Smooth muscle cell (in vitro differentiated cells): ENCODE data around the gene DSCAM. TPM values are rescaled to one million over a fixed set of nuclear protein-coding genes. Genes with fewer than 3 reads are reported as not detected.

Source experiments
- DNase-seq: peaks from one replicate; lab custom pipeline; 2025; ENCODE audit not compliant: unreplicated experiment; lab: John Stamatoyannopoulos, UW
- H2AFZ ChIP-seq: fragments of 200-600 bp; sonication (generic); 2 replicates; pipeline ENCODE4 v1.6.0; 2016; ENCODE audit warnings: antibody characterized with exemption, low read depth, mild to moderate bottlenecking
- H3F3A ChIP-seq: fragments of 200-600 bp; sonication (generic); 2 replicates; pipeline ENCODE4 v1.6.0; 2017; ENCODE audit warnings: antibody characterized with exemption, low read depth
- H3K27ac ChIP-seq: fragments of 200-600 bp; sonication (generic); 2 replicates; pipeline ENCODE4 v1.5.1; 2016; ENCODE audit warnings: low read depth, mild to moderate bottlenecking
- H3K27me3 ChIP-seq: fragments of 200-600 bp; sonication (generic); 2 replicates; pipeline ENCODE4 v1.6.1; 2016; ENCODE audit warnings: low read depth, mild to moderate bottlenecking
- H3K36me3 ChIP-seq: fragments of 200-600 bp; sonication (generic); 2 replicates; pipeline ENCODE4 v1.5.1; 2016; ENCODE audit warnings: low read depth
- H3K4me1 ChIP-seq: fragments of 200-600 bp; sonication (generic); 2 replicates; pipeline ENCODE4 v1.5.1; 2016; ENCODE audit warnings: low read depth
- H3K4me2 ChIP-seq: fragments of 200-600 bp; sonication (generic); 2 replicates; pipeline ENCODE4 v1.6.0; 2016; ENCODE audit warnings: mild to moderate bottlenecking
- H3K4me3 ChIP-seq: fragments of 200-600 bp; sonication (generic); 2 replicates; pipeline ENCODE4 v1.5.1; 2016; ENCODE audit warnings: mild to moderate bottlenecking
- H3K79me2 ChIP-seq: fragments of 200-600 bp; sonication (generic); 2 replicates; pipeline ENCODE4 v1.6.0; 2016; ENCODE audit warnings: low read depth, mild to moderate bottlenecking
- H3K9ac ChIP-seq: fragments of 200-600 bp; sonication (generic); 2 replicates; pipeline ENCODE4 v1.6.0; 2016; ENCODE audit warnings: low read depth
- H3K9me3 ChIP-seq: fragments of 200-600 bp; sonication (generic); replicated peaks from 2 replicates; pipeline ENCODE4 v1.5.1; 2016; ENCODE audit warnings: low read depth
- H4K20me1 ChIP-seq: fragments of 200-600 bp; sonication (generic); 2 replicates; pipeline ENCODE4 v1.6.0; 2016; ENCODE audit warnings: low read depth
- CTCF ChIP-seq: fragments of 200-600 bp; sonication (generic); IDR thresholded peaks from 2 replicates; pipeline ENCODE4 v1.5.1; 2017; ENCODE audit warnings: borderline replicate concordance, mild to moderate bottlenecking, antibody characterized with exemption; ENCODE audit not compliant: insufficient read depth, poor library complexity, severe bottlenecking
- WGBS: methylation state at CpG from one replicate; pipeline ENCODE4 v1.1.7; 2016; ENCODE audit warnings: low lambda C conversion rate; 5-methylcytosine and 5-hydroxymethylcytosine counted together
- polyA plus RNA-seq: library from polyadenylated mRNA; unstranded; fragments of >200 nt; fragmentation: Nextera tagmentation; extraction: Ambion mirVana; gene quantifications from 2 replicates; pipeline ENCODE4 v1.2.1, GENCODE V29; 2016
- total RNA-seq: library from RNA; depleted of rRNA; stranded (reverse); fragments of >200 nt; gene quantifications from 2 replicates; pipeline ENCODE4 v1.2.3, GENCODE V29; 2014

The DSCAM gene
- total and polyA plus RNA-seq, 2 experiments from 2014 or later = not detected

DNA sequence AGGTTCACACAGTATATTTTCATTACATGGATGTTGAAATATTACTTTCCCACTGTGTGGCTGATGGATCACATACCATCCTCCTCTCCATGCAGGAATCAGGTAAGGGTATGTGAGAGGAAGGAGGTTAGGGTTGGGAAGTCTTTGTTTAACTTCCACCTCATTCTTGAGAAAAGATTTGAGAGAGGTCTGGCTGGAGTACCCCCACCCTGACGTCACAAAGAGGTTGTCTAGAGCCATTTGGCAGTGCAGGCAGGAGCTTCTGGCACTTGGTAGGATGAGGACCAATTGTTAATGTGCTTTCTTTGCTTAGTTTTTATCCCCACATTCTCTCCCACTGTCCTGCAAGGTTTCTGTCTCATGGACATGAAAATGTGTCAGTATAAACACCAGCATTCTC is 356.6 kb downstream of the DSCAM start:
- Histone ChIP-seq H3K36me3 (no peaks in the 10 kb centered on the region), H3K4me2 (no peak overlapping the region), H2AFZ (no peak overlapping the region), H3F3A (no peaks in the 10 kb centered on the region), H3K4me3 (no peak overlapping the region), H3K9me3 (peaks cover 9% of the 10 kb centered on the region), H3K27ac (no peak overlapping the region), H3K4me1 (no peaks in the 10 kb centered on the region), H3K79me2 (no peaks in the 10 kb centered on the region), H3K9ac (no peak overlapping the region), H3K27me3 (no peaks in the 10 kb centered on the region), H4K20me1 (no peaks in the 10 kb centered on the region)
- DNase-seq = no peak
- WGBS = 83% methylated on average over 1 of the region's 1 CpG
- TF ChIP-seq CTCF = no peak

- Histone ChIP-seq H3K27ac (no peak overlapping the region), H3K9ac (no peak overlapping the region), H3K4me2 (no peak overlapping the region), H3K36me3 (no peaks in the 10 kb centered on the region), H3F3A (no peaks in the 10 kb centered on the region), H4K20me1 (no peaks in the 10 kb centered on the region), H3K4me3 (no peak overlapping the region), H2AFZ (no peak overlapping the region), H3K27me3 (no peaks in the 10 kb centered on the region), H3K79me2 (no peaks in the 10 kb centered on the region), H3K9me3 (peaks cover 9% of the 10 kb centered on the region), H3K4me1 (no peaks in the 10 kb centered on the region)
- WGBS = 100% methylated on average over 1 of the region's 1 CpG
- DNase-seq = no peak
- no peak for TF ChIP-seq CTCF
Observed at GRCh38 chr21:40489001-40489400, 358.0 kb downstream of the DSCAM start.

DNA sequence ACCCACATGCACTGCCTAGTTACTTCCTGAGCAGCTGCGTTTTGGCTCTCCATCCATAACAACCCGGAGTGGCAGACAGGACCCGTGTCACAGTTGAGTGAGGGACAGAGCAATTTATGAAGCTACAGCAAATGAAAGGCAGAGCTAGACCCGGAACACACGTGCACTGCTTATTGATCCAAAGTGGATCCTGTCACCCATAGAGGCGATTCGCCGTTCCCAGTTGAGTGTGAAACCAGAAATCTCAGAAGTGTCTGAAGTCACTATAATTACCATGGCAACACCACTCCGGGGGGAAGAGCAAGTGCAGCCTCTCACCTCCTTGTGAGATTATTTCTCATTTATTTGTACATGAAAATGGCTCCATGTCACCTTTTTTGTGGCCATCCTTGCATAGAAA is 365.2 kb downstream of the DSCAM start:
- 90% methylated on average over 9 of the region's 9 CpGs for WGBS
- no peak for DNase-seq
- H3K4me3 ChIP-seq = no peak overlapping the region
- no peaks in the 10 kb centered on the region for H3K79me2 ChIP-seq
- no peak overlapping the region for H3K4me2 ChIP-seq
- H3K36me3 ChIP-seq = no peaks in the 10 kb centered on the region
- no peaks in the 10 kb centered on the region for H3K9me3 ChIP-seq
- no peak overlapping the region for H3K27ac ChIP-seq
- H4K20me1 ChIP-seq = no peaks in the 10 kb centered on the region
- H3K4me1 ChIP-seq = no peaks in the 10 kb centered on the region
- no peaks in the 10 kb centered on the region for H3F3A ChIP-seq
- no peak overlapping the region for H2AFZ ChIP-seq
- H3K27me3 ChIP-seq = no peaks in the 10 kb centered on the region
- no peak overlapping the region for H3K9ac ChIP-seq
- no peak for TF ChIP-seq CTCF

DNA sequence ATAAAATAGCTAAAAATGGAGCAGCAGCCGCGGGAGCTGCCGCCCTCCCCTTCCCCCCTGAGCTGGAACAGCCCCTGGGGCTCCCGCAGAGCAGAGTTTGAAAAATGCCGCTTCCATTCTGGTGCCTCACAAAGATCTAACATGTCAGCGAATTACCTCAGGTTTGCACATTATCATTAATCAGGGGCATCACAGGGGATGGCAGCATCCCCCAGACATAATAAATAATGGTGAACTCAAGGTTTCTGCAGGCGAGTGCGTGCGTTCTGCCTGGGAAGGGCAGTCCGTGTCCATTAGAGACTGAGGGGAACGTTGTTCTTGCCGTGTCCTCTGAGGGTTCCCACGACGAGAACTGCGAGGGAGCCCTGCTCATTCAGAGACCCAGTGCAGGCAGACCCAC is 372.4 kb downstream of the DSCAM start:
- no peaks in the 10 kb centered on the region for H3K9me3 ChIP-seq

More for the DNA sequence above, 372.4 kb downstream of the DSCAM start:
- no peaks in the 10 kb centered on the region for H3K36me3 ChIP-seq
- TF ChIP-seq CTCF = no peak
- H3K9ac ChIP-seq = no peak overlapping the region
- DNase-seq = no peak
- no peak overlapping the region for H3K4me3 ChIP-seq
- H4K20me1 ChIP-seq = no peaks in the 10 kb centered on the region
- WGBS = 95% methylated on average over 15 of the region's 15 CpGs
- H3K79me2 ChIP-seq = no peaks in the 10 kb centered on the region
- no peak overlapping the region for H3K4me2 ChIP-seq
- H3K27me3 ChIP-seq = peaks cover under 1% of the 10 kb centered on the region
- H2AFZ ChIP-seq = no peak overlapping the region
- no peaks in the 10 kb centered on the region for H3F3A ChIP-seq
- H3K27ac ChIP-seq = no peak overlapping the region
- no peaks in the 10 kb centered on the region for H3K4me1 ChIP-seq
